ENCODE results near the gene IL17C.

Gene IL17C

GRCh38 chr16:88634141-88634993 lies 4.0 kb upstream of the IL17C start:
- Histone ChIP-seq H3K4me1 (ENCODE audit: control insufficient read depth in 2 of 2, insufficient read depth in 2 of 2, low read length in 2 of 2) (peaks cover 17 to 22% of the 10 kb centered on the region in 2 donors), H3K27me3 (ENCODE audit: control insufficient read depth in 2 of 2, insufficient read depth in 2 of 2, low read length in 2 of 2) (peaks cover 8 to 10% of the 10 kb centered on the region in 2 donors), H3K9me3 (ENCODE audit: control insufficient read depth in 2 of 2, low read length in 2 of 2) (no peaks in the 10 kb centered on the region), H3K27ac (ENCODE audit: low read depth in 2 of 2, low read length in 2 of 2) (peak overlapping the region in 1 of 2 donors; percentile 65), H3K36me3 (ENCODE audit: control insufficient read depth in 2 of 2, insufficient read depth in 2 of 2, low read length in 2 of 2) (peaks cover 16 to 23% of the 10 kb centered on the region in 2 donors), H3K9ac (ENCODE audit: low read depth in 1 of 2, low read length in 2 of 2) (peak overlapping the region in 1 of 2 donors; percentile 54), H3K4me3 (ENCODE audit: low read length in 2 of 2) (peak overlapping the region; percentile 20 to 55)

GRCh38 chr16:88634994-88635670 lies 3.2 kb upstream of the IL17C start:
- H3K9ac ChIP-seq (ENCODE audit: low read depth in 1 of 2, low read length in 2 of 2): peak overlapping the region in 1 of 2 donors; percentile 54
- H3K4me3 ChIP-seq (ENCODE audit: low read length in 2 of 2): peak overlapping the region; percentile 20 to 55
- H3K4me1 ChIP-seq (ENCODE audit: control insufficient read depth in 2 of 2, insufficient read depth in 2 of 2, low read length in 2 of 2): peaks cover 21 to 28% of the 10 kb centered on the region in 2 donors
- H3K27ac ChIP-seq (ENCODE audit: low read depth in 2 of 2, low read length in 2 of 2): peak overlapping the region in 1 of 2 donors; percentile 65
- no peaks in the 10 kb centered on the region for H3K9me3 ChIP-seq (ENCODE audit: control insufficient read depth in 2 of 2, low read length in 2 of 2)
- peaks cover 16% of the 10 kb centered on the region in 2 donors for H3K27me3 ChIP-seq (ENCODE audit: control insufficient read depth in 2 of 2, insufficient read depth in 2 of 2, low read length in 2 of 2)
- H3K36me3 ChIP-seq (ENCODE audit: control insufficient read depth in 2 of 2, insufficient read depth in 2 of 2, low read length in 2 of 2): peaks cover 13 to 16% of the 10 kb centered on the region in 2 donors

GRCh38 chr16:88635671-88636319 lies 2.6 kb upstream of the IL17C start:
- Histone ChIP-seq H3K36me3 (ENCODE audit: control insufficient read depth in 2 of 2, insufficient read depth in 2 of 2, low read length in 2 of 2) (peaks cover 7 to 13% of the 10 kb centered on the region in 2 donors), H3K9me3 (ENCODE audit: control insufficient read depth in 2 of 2, low read length in 2 of 2) (no peaks in the 10 kb centered on the region), H3K27ac (ENCODE audit: low read depth in 2 of 2, low read length in 2 of 2) (no peak overlapping the region), H3K9ac (ENCODE audit: low read depth in 1 of 2, low read length in 2 of 2) (no peak overlapping the region), H3K4me3 (ENCODE audit: low read length in 2 of 2) (no peak overlapping the region), H3K4me1 (ENCODE audit: control insufficient read depth in 2 of 2, insufficient read depth in 2 of 2, low read length in 2 of 2) (peaks cover 21 to 28% of the 10 kb centered on the region in 2 donors), H3K27me3 (ENCODE audit: control insufficient read depth in 2 of 2, insufficient read depth in 2 of 2, low read length in 2 of 2) (peaks cover 21 to 22% of the 10 kb centered on the region in 2 donors)

GRCh38 chr16:88636488-88637265 lies 1.7 kb upstream of the IL17C start:
- peaks cover 21 to 24% of the 10 kb centered on the region in 2 donors for H3K27me3 ChIP-seq (ENCODE audit: control insufficient read depth in 2 of 2, insufficient read depth in 2 of 2, low read length in 2 of 2)
- no peaks in the 10 kb centered on the region for H3K9me3 ChIP-seq (ENCODE audit: control insufficient read depth in 2 of 2, low read length in 2 of 2)
- H3K9ac ChIP-seq (ENCODE audit: low read depth in 1 of 2, low read length in 2 of 2): no peak overlapping the region
- H3K27ac ChIP-seq (ENCODE audit: low read depth in 2 of 2, low read length in 2 of 2): no peak overlapping the region
- H3K4me3 ChIP-seq (ENCODE audit: low read length in 2 of 2): no peak overlapping the region
- peaks cover 3 to 7% of the 10 kb centered on the region in 2 donors for H3K36me3 ChIP-seq (ENCODE audit: control insufficient read depth in 2 of 2, insufficient read depth in 2 of 2, low read length in 2 of 2)
- H3K4me1 ChIP-seq (ENCODE audit: control insufficient read depth in 2 of 2, insufficient read depth in 2 of 2, low read length in 2 of 2): peaks cover 21 to 28% of the 10 kb centered on the region in 2 donors

GRCh38 chr16:88639231-88640038 lies 1.1 kb downstream of the IL17C start:
- no peak overlapping the region for H3K9ac ChIP-seq (ENCODE audit: low read depth in 1 of 2, low read length in 2 of 2)
- no peak overlapping the region for H3K4me3 ChIP-seq (ENCODE audit: low read length in 2 of 2)
- H3K4me1 ChIP-seq (ENCODE audit: control insufficient read depth in 2 of 2, insufficient read depth in 2 of 2, low read length in 2 of 2): peaks cover 15 to 24% of the 10 kb centered on the region in 2 donors
- no peaks in the 10 kb centered on the region for H3K9me3 ChIP-seq (ENCODE audit: control insufficient read depth in 2 of 2, low read length in 2 of 2)
- no peaks in the 10 kb centered on the region for H3K36me3 ChIP-seq (ENCODE audit: control insufficient read depth in 2 of 2, insufficient read depth in 2 of 2, low read length in 2 of 2)
- H3K27me3 ChIP-seq (ENCODE audit: control insufficient read depth in 2 of 2, insufficient read depth in 2 of 2, low read length in 2 of 2): peaks cover 21 to 24% of the 10 kb centered on the region in 2 donors
- H3K27ac ChIP-seq (ENCODE audit: low read depth in 2 of 2, low read length in 2 of 2): no peak overlapping the region

GRCh38 chr16:88640039-88640495 lies 1.7 kb downstream of the IL17C start:
- Histone ChIP-seq H3K9me3 (ENCODE audit: control insufficient read depth in 2 of 2, low read length in 2 of 2) (no peaks in the 10 kb centered on the region), H3K4me1 (ENCODE audit: control insufficient read depth in 2 of 2, insufficient read depth in 2 of 2, low read length in 2 of 2) (peaks cover 17 to 20% of the 10 kb centered on the region in 2 donors), H3K4me3 (ENCODE audit: low read length in 2 of 2) (no peak overlapping the region), H3K27me3 (ENCODE audit: control insufficient read depth in 2 of 2, insufficient read depth in 2 of 2, low read length in 2 of 2) (peaks cover 18 to 24% of the 10 kb centered on the region in 2 donors), H3K36me3 (ENCODE audit: control insufficient read depth in 2 of 2, insufficient read depth in 2 of 2, low read length in 2 of 2) (no peaks in the 10 kb centered on the region), H3K27ac (ENCODE audit: low read depth in 2 of 2, low read length in 2 of 2) (no peak overlapping the region), H3K9ac (ENCODE audit: low read depth in 1 of 2, low read length in 2 of 2) (no peak overlapping the region)

GRCh38 chr16:88640498-88641247 lies 2.3 kb downstream of the IL17C start:
- H3K9ac ChIP-seq (ENCODE audit: low read depth in 1 of 2, low read length in 2 of 2): no peak overlapping the region
- no peak overlapping the region for H3K4me3 ChIP-seq (ENCODE audit: low read length in 2 of 2)
- H3K36me3 ChIP-seq (ENCODE audit: control insufficient read depth in 2 of 2, insufficient read depth in 2 of 2, low read length in 2 of 2): no peaks in the 10 kb centered on the region
- no peak overlapping the region for H3K27ac ChIP-seq (ENCODE audit: low read depth in 2 of 2, low read length in 2 of 2)
- H3K27me3 ChIP-seq (ENCODE audit: control insufficient read depth in 2 of 2, insufficient read depth in 2 of 2, low read length in 2 of 2): peaks cover 13 to 24% of the 10 kb centered on the region in 2 donors
- H3K4me1 ChIP-seq (ENCODE audit: control insufficient read depth in 2 of 2, insufficient read depth in 2 of 2, low read length in 2 of 2): peaks cover 21 to 22% of the 10 kb centered on the region in 2 donors
- H3K9me3 ChIP-seq (ENCODE audit: control insufficient read depth in 2 of 2, low read length in 2 of 2): no peaks in the 10 kb centered on the region

GRCh38 chr16:88642881-88643643 lies 4.7 kb downstream of the IL17C start:
- peaks cover 13 to 19% of the 10 kb centered on the region in 2 donors for H3K27me3 ChIP-seq (ENCODE audit: control insufficient read depth in 2 of 2, insufficient read depth in 2 of 2, low read length in 2 of 2)
- no peak overlapping the region for H3K4me3 ChIP-seq (ENCODE audit: low read length in 2 of 2)
- no peak overlapping the region for H3K9ac ChIP-seq (ENCODE audit: low read depth in 1 of 2, low read length in 2 of 2)
- H3K36me3 ChIP-seq (ENCODE audit: control insufficient read depth in 2 of 2, insufficient read depth in 2 of 2, low read length in 2 of 2): no peaks in the 10 kb centered on the region
- H3K4me1 ChIP-seq (ENCODE audit: control insufficient read depth in 2 of 2, insufficient read depth in 2 of 2, low read length in 2 of 2): peaks cover 21 to 22% of the 10 kb centered on the region in 2 donors
- no peak overlapping the region for H3K27ac ChIP-seq (ENCODE audit: low read depth in 2 of 2, low read length in 2 of 2)
- no peaks in the 10 kb centered on the region for H3K9me3 ChIP-seq (ENCODE audit: control insufficient read depth in 2 of 2, low read length in 2 of 2)

Measured in mucosa of rectum (tissue), 2 donors.